K562 (cell line): Measurements from ENCODE around the gene SCIN. TPM values are rescaled to one million over a fixed set of nuclear protein-coding genes. Genes with fewer than 3 reads are reported as not detected.
A peak's percentile ranks its signal among the peaks of the same experiment; 100 is the strongest.

Experiments
- CHD4 ChIP-seq: fragments of 200-600 bp; sonication (generic); IDR thresholded peaks from 3 replicates; pipeline ENCODE4 v1.6.1; 2012; ENCODE audit warnings: low read depth, mild to moderate bottlenecking, mixed read lengths, low read length, inconsistent platforms; ENCODE audit not compliant: insufficient read depth, insufficient replicate concordance, poor library complexity, severe bottlenecking
- ESRRA ChIP-seq: fragments of 450-650 bp; IDR thresholded peaks from 2 replicates; pipeline ENCODE4 v1.6.1; 2014; ENCODE audit warnings: low read depth, mild to moderate bottlenecking, moderate library complexity, borderline replicate concordance
- HDAC6 ChIP-seq: IDR thresholded peaks from 2 replicates; pipeline ENCODE4 v1.6.1; 2012; ENCODE audit warnings: low read depth, mild to moderate bottlenecking, control low read depth, inconsistent platforms, low read length, moderate library complexity
- MBD2 ChIP-seq: sonication (generic); IDR thresholded peaks from 2 replicates; pipeline ENCODE4 v1.6.1; 2016; ENCODE audit warnings: low read depth, borderline replicate concordance
- MTF1 ChIP-seq: fragments of 250-450 bp; sonication (Bioruptor Pico); IDR thresholded peaks from 2 replicates; pipeline ENCODE4 v1.9.0; 2021; ENCODE audit warnings: moderate library complexity, mild to moderate bottlenecking, inconsistent platforms, borderline replicate concordance
- NCOA6 ChIP-seq: fragments of 450-650 bp; IDR thresholded peaks from 2 replicates; pipeline ENCODE4 v1.6.1; 2017; ENCODE audit warnings: mild to moderate bottlenecking
- NFE2L1 ChIP-seq: fragments of 450-650 bp; IDR thresholded peaks from 2 replicates; pipeline ENCODE4 v1.6.1; 2016; ENCODE audit warnings: missing genetic modification characterization, low read depth, mild to moderate bottlenecking, missing compliant biosample characterization, moderate library complexity, borderline replicate concordance
- NR3C1 ChIP-seq: sonication (generic); formaldehyde crosslinking; IDR thresholded peaks from 2 replicates; pipeline ENCODE4 v1.8.1; 2022; ENCODE audit warnings: missing genetic modification reagents
- POLR2B ChIP-seq: fragments of 450-650 bp; IDR thresholded peaks from 2 replicates; pipeline ENCODE4 v1.6.1; 2018; ENCODE audit warnings: low read depth; ENCODE audit not compliant: partially characterized antibody
- PPARD ChIP-seq: fragments of 250-450 bp; sonication (Bioruptor Pico); IDR thresholded peaks from 2 replicates; pipeline ENCODE4 v1.8.0; 2022; ENCODE audit warnings: inconsistent platforms, mild to moderate bottlenecking, moderate library complexity
- PREB ChIP-seq: sonication (generic); formaldehyde crosslinking; IDR thresholded peaks from 2 replicates; pipeline ENCODE4 v1.8.1; 2023; ENCODE audit warnings: mild to moderate bottlenecking, missing genetic modification reagents
- PRPF4 ChIP-seq: fragments of 200-400 bp; formaldehyde crosslinking; IDR thresholded peaks from one replicate; pipeline ENCODE4 v1.6.1; 2017; ENCODE audit warnings: low read length, low read depth, mild to moderate bottlenecking; ENCODE audit not compliant: insufficient read depth, poor library complexity, severe bottlenecking
- RAD51 ChIP-seq: fragments of 450-650 bp; IDR thresholded peaks from 2 replicates; pipeline ENCODE4 v1.7.1; 2016; ENCODE audit warnings: low read depth, mild to moderate bottlenecking, borderline replicate concordance
- RCOR1 ChIP-seq, 2 experiments: IDR thresholded peaks; 2 replicates each; pipeline ENCODE4 v1.6.1; 2012; ENCODE audit warnings: low read depth in 2 of 2, low read length in 2 of 2, borderline replicate concordance in 1 of 2, improper control_type of control experiment in 1 of 2
- SMARCA4 ChIP-seq: fragments of 450-650 bp; IDR thresholded peaks from 2 replicates; pipeline ENCODE4 v1.6.1; 2016
- SNIP1 ChIP-seq: fragments of 450-650 bp; IDR thresholded peaks from 2 replicates; pipeline ENCODE4 v1.7.1; 2017; ENCODE audit warnings: low read depth, mild to moderate bottlenecking
- SOX6 ChIP-seq: fragments of 450-650 bp; IDR thresholded peaks from 2 replicates; pipeline ENCODE4 v1.6.1; 2014; ENCODE audit warnings: mild to moderate bottlenecking
- ZNF12 ChIP-seq: sonication (generic); formaldehyde crosslinking; IDR thresholded peaks from 2 replicates; pipeline ENCODE4 v1.4.0; 2020; ENCODE audit warnings: mild to moderate bottlenecking, missing genetic modification reagents
- ZNF175 ChIP-seq: fragments of 200-800 bp; sonication (Bioruptor generic); IDR thresholded peaks from 2 replicates; pipeline ENCODE4 v1.6.1; 2016; ENCODE audit warnings: low read depth, mild to moderate bottlenecking, missing genetic modification characterization, missing compliant biosample characterization
- ZNF507 ChIP-seq: conservative IDR thresholded peaks from 2 replicates; pipeline ENCODE4 v1.6.1; 2017; ENCODE audit warnings: missing genetic modification characterization, missing compliant biosample characterization
- polyA plus RNA-seq, 8 experiments: library from polyadenylated mRNA; depleted of rRNA in 4 of 8; stranded (reverse) in 5 of 8; unstranded in 3 of 8; fragments of >200 nt; fragmentation: Nextera tagmentation in 2 of 8; fragmentation: Illumina TruSeq in 1 of 8; extraction: Ambion mirVana in 2 of 8; extraction: Trizol in 1 of 8; gene quantifications; 2 replicates each; pipeline versions ENCODE4 v1.2.1 to v1.2.3, GENCODE V29; 2011 to 2014; ENCODE audit warnings: inconsistent platforms in 1 of 8, missing spikeins in 1 of 8
- total RNA-seq, 7 experiments: library from RNA; depleted of rRNA in 6 of 7; stranded (reverse); fragments of >200 nt in 6 of 7; fragmentation: Illumina TruSeq in 2 of 7; extraction: Trizol in 2 of 7; gene quantifications; 2 replicates each; pipeline versions ENCODE4 v1.2.1 to v1.2.3, GENCODE V29; 2011 to 2021; ENCODE audit warnings: low replicate concordance in 1 of 7
- TF ChIP-seq, protein P1 (sequence below): fragments of 450-650 bp; formaldehyde crosslinking; IDR thresholded peaks from 2 replicates; pipeline ENCODE4 v1.4.0; 2020; ENCODE audit warnings: mild to moderate bottlenecking, moderate library complexity
- TF ChIP-seq, protein P2 (sequence below): fragments of 450-650 bp; IDR thresholded peaks from 2 replicates; pipeline ENCODE4 v1.6.1; 2016; ENCODE audit warnings: low read depth, mild to moderate bottlenecking, moderate library complexity

Gene SCIN
- total and polyA plus RNA-seq, 9 of the 15 experiments (the other 6 are each of a cell fraction or from before 2014, with no cell fraction given) = 0.67 to 18.2 (median 10.6) TPM

- TF ChIP-seq POLR2B (no peak), ZNF507 (tag) (no peak), RCOR1 (IDR thresholded peaks at IDR 0.05; ENCODE audit: borderline replicate concordance in 1 of 2, low read depth in 2 of 2, low read length in 2 of 2) (no peak), SMARCA4 (no peak), ZNF175 (CRISPR knock-in tag) (no peak), RAD51 (no peak), PPARD (CRISPR knock-in tag) (no peak), SNIP1 (no peak), NCOA6 (no peak), ESRRA (peak; percentile 86), MBD2 (no peak), MTF1 (CRISPR knock-in tag) (no peak), PREB (CRISPR knock-in tag) (no peak), SOX6 (0 out of 2 replicates have a peak, but pooled peaks have one; percentile 25), NR3C1 (CRISPR knock-in tag) (no peak), NFE2L1 (no peak), CHD4 (no peak), PRPF4 (no peak), HDAC6 (no peak), ZNF12 (no peak)
- TF ChIP-seq, protein P1, sequence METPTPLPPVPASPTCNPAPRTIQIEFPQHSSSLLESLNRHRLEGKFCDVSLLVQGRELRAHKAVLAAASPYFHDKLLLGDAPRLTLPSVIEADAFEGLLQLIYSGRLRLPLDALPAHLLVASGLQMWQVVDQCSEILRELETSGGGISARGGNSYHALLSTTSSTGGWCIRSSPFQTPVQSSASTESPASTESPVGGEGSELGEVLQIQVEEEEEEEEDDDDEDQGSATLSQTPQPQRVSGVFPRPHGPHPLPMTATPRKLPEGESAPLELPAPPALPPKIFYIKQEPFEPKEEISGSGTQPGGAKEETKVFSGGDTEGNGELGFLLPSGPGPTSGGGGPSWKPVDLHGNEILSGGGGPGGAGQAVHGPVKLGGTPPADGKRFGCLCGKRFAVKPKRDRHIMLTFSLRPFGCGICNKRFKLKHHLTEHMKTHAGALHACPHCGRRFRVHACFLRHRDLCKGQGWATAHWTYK = no peak
- TF ChIP-seq, protein P2, sequence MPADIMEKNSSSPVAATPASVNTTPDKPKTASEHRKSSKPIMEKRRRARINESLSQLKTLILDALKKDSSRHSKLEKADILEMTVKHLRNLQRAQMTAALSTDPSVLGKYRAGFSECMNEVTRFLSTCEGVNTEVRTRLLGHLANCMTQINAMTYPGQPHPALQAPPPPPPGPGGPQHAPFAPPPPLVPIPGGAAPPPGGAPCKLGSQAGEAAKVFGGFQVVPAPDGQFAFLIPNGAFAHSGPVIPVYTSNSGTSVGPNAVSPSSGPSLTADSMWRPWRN = no peak
- TF ChIP-seq, all 486 proteins: peak for 27
Measured at GRCh38 chr7:12588259-12588904, 17.9 kb downstream of the SCIN start (continued).
